GM12891 (cell line): ENCODE results near the gene MACROH2A1.

Experiments
- POLR2A ChIP-seq: IDR thresholded peaks from 2 replicates; pipeline ENCODE4 v1.6.1; 2011; ENCODE audit warnings: low read depth, low read length, control low read depth
- TAF1 ChIP-seq: IDR thresholded peaks from 2 replicates; pipeline ENCODE4 v1.6.1; 2011; ENCODE audit warnings: low read depth, low read length, control low read depth

DNA sequence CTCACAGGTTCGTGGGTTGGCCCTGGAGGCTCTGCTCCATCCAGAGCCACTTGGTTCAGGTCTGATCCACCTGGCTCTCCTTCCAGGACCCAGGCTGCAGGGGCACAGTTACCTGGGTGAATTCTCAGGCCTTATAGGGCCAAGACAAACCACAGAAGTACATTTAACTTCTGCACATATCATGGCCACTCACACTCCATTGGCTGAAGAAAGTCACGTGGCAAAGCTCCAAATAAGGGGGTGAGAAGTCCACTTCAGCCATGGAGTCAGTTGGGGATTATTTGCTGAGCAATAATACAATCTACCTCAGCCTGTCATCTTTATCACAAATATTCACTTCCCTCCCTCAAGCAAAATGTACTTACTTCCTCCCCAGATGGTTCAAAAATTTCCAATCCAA lies 83.6 kb downstream of the MACROH2A1 start:
- TF ChIP-seq TAF1 (no peak), POLR2A (no peak)
